Retinal pigment epithelial cell (primary cell): ENCODE results near the gene TMEM131.
A peak's percentile ranks its signal among the peaks of the same experiment; 100 is the strongest.

Experiments used
- DNase-seq: peaks from one replicate; pipeline ENCODE4 v3.0.0-alpha.2; 2010; ENCODE audit warnings: low read depth
- H3K4me3 ChIP-seq: 2 replicates; pipeline ENCODE4 v1.5.1; 2011; ENCODE audit warnings: mild to moderate bottlenecking, low read length, control low read depth, moderate library complexity
- CTCF ChIP-seq: conservative IDR thresholded peaks from 2 replicates; pipeline ENCODE4 v1.5.1; 2011; ENCODE audit warnings: low read depth, low read length, control low read depth, inconsistent platforms

The TMEM131 gene

GRCh38 chr2:97997784-97998392 is 2.1 kb upstream of the TMEM131 start:
- H3K4me3 ChIP-seq = no peak overlapping the region

DNA sequence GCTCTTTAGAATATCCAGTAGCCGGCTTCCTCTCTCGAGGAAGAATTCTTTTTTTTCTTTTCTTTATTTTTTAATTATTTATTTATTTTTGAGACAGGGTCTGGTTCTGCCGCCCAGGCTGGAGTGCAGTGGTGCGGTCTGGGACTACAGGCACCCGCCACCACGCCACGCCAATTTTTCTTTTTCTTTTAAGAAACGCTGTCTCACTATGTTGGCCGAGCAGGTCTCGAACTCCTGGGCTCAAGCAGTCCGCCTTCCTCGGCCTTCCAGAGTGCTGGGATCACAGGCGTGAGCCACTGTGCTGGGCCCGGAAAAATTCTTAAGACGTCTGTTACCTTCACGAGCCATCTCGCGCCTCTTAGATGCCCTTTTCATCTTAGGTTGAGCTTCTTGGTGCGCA is 931 bp upstream of the TMEM131 start:
- H3K4me3 ChIP-seq = peak overlapping the region; percentile 92
- no peak for DNase-seq
- TF ChIP-seq CTCF = no peak

More at GRCh38 chr2:97997784-97998392, 2.1 kb upstream of the TMEM131 start:
- TF ChIP-seq CTCF = no peak
- DNase-seq = no peak

GRCh38 chr2:97995026-97995733 is 568 bp downstream of the TMEM131 start:
- no peak for DNase-seq
- peak overlapping the region; percentile 92 for H3K4me3 ChIP-seq
- no peak for TF ChIP-seq CTCF

DNA sequence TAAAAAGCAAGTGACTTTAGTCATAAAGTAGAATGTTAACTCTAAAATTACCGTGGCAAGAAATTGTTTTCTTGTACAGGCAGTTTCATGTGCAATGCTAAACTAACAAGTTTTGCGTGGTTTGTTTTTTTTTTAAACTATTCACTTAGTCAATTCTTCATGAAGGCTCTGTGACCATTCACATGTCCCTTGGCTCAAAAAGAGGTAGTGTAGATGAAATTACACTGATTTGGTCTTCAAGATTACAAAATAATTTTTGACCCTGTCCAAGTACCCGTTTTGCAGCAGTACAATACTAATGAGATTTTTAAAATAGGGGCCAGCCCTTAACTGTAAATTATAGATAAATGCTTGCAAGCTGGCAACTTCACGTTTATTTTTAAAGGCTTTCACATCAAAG is 1.3 kb downstream of the TMEM131 start:
- DNase-seq = no peak
- peak overlapping the region; percentile 92 for H3K4me3 ChIP-seq
- no peak for TF ChIP-seq CTCF

GRCh38 chr2:97993926-97994325 is 1.8 kb downstream of the TMEM131 start:
- no peak for TF ChIP-seq CTCF
- H3K4me3 ChIP-seq = peak overlapping the region; percentile 92
- no peak for DNase-seq

DNA sequence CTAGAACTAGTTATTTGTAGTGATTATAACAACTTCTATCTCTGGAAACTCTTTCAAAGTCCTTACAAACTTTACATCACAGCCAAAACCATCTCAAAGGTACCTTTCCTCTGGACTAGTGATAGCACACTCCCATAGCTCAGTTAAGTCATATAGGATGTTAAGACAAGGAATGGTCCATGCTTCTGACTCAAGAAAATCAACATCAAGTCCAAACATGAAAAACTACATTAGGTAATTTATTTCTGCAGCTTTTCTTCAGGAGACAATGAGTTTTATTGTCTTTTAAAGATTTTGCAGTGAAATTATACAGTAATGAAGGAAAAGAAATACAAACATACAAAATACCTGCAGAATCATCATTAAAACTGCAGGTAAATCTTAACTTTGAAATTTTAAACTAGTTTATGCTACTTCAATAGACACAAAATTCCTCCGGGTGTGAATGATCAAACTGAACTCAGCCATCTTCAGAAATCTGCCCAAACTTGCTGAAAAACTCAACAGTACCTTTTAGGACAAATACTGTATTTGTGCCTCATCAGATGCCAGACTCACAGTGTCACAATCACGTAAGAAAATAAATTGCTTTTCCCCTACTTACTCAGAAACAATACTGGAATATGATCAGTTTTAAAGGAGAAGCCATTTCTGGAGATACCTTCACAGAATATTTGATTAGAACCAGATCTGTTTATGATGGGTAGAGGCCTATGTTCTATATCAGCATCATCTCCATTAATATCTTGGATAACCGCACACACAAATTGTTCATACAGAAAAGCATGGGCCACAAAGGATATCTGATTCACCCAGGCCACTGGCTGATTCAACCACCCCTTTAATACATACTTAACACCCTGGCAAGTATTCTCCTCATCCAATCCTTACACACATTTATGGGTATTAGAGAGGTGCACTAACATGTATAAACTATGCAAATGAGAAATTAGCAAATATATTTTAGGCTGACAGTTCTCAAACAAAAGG is 2.6 kb downstream of the TMEM131 start:
- TF ChIP-seq CTCF = no peak
- no peak for DNase-seq
- no peak overlapping the region for H3K4me3 ChIP-seq
